HepG2 (cell line): ENCODE results near the gene ALDH3A2.

Experiments
- EP300 ChIP-seq, 3 experiments: sonication (generic) in 1 of 3; formaldehyde crosslinking in 1 of 3; IDR thresholded peaks; 2 replicates each; pipeline versions ENCODE4 v1.5.1 to v1.6.1; 2011 to 2020; ENCODE audit warnings: low read depth in 2 of 3, low read length in 2 of 3, borderline replicate concordance in 1 of 3, improper control_type of control experiment in 1 of 3, mild to moderate bottlenecking in 1 of 3, missing genetic modification reagents in 1 of 3, moderate library complexity in 1 of 3
- HDAC6 ChIP-seq: fragments of 200-600 bp; sonication (generic); IDR thresholded peaks from 2 replicates; pipeline ENCODE4 v1.7.0; 2017; ENCODE audit warnings: mild to moderate bottlenecking, antibody characterized with exemption, low read length, low read depth
- POLR2A ChIP-seq, 2 experiments: IDR thresholded peaks; 2 replicates each; pipeline ENCODE4 v1.6.1; 2011; ENCODE audit warnings: low read depth in 2 of 2, low read length in 2 of 2, mild to moderate bottlenecking in 1 of 2, moderate library complexity in 1 of 2; ENCODE audit not compliant: insufficient read depth in 1 of 2
- SP140L ChIP-seq: sonication (generic); formaldehyde crosslinking; IDR thresholded peaks from 2 replicates; pipeline ENCODE4 v1.4.0; 2020; ENCODE audit warnings: missing genetic modification reagents, borderline replicate concordance
- ZKSCAN1 ChIP-seq: fragments of 150-350 bp; IDR thresholded peaks from 2 replicates; pipeline ENCODE4 v1.6.1; 2014; ENCODE audit warnings: low read length
- ZSCAN22 ChIP-seq: sonication (generic); formaldehyde crosslinking; IDR thresholded peaks from 2 replicates; pipeline ENCODE4 v1.4.0; 2020; ENCODE audit warnings: mild to moderate bottlenecking, missing genetic modification reagents
- TF ChIP-seq, protein P1 (sequence below): sonication (generic); formaldehyde crosslinking; conservative IDR thresholded peaks from 2 replicates; pipeline ENCODE4 v1.4.0; 2020; ENCODE audit warnings: missing genetic modification reagents
- TF ChIP-seq, protein P2 (sequence below), 2 experiments: fragments of 450-650 bp in 1 of 2; sonication (generic) in 1 of 2; formaldehyde crosslinking in 1 of 2; IDR thresholded peaks; 2 replicates each; pipeline versions ENCODE4 v1.6.1 to v1.8.0; 2016 to 2022; ENCODE audit warnings: antibody characterized with exemption in 1 of 2, mild to moderate bottlenecking in 1 of 2, missing genetic modification reagents in 1 of 2
- TF ChIP-seq, protein P3 (sequence below): sonication (generic); formaldehyde crosslinking; IDR thresholded peaks from 2 replicates; pipeline ENCODE4 v1.8.1; 2023; ENCODE audit warnings: missing genetic modification reagents, mild to moderate bottlenecking, borderline replicate concordance
- TF ChIP-seq, protein P4 (sequence below): sonication (generic); formaldehyde crosslinking; IDR thresholded peaks from 2 replicates; pipeline ENCODE4 v1.4.0; 2020; ENCODE audit warnings: missing genetic modification reagents

DNA sequence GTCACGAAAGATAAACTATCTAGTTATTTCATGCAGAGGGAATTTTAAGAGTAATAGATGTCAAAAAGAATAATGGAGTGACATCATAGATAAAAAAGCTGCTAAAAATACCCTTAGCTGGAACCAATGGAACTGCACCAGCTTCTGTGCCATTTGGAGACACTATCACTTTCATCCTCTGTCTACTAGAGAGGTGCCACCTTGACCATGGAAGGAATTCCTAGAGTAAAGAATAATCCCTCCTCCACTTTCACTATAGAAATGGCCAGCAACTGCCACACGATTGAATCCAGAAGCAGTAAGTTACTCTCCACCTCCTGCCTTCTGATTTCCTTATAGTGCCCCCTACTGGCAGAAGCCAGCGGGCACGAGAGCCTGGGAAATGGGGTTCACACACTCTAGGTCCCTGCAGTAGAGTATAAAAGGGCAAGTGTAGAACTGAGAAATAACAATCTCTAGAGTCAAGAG is 2.8 kb upstream of the ALDH3A2 start:
- TF ChIP-seq SP140L (CRISPR knock-in tag) (no peak), ZKSCAN1 (no peak), ZSCAN22 (no peak), POLR2A (IDR thresholded peaks at IDR 0.05; ENCODE audit: insufficient read depth in 1 of 2, low read depth in 2 of 2, low read length in 2 of 2) (no peak), EP300 (IDR thresholded peaks at IDR 0.05; ENCODE audit: low read depth in 2 of 2, low read length in 2 of 2) (no peak), EP300 (CRISPR knock-in tag; IDR thresholded peaks at IDR 0.05; ENCODE audit: borderline replicate concordance) (no peak), HDAC6 (no peak)
- TF ChIP-seq, protein P1, sequence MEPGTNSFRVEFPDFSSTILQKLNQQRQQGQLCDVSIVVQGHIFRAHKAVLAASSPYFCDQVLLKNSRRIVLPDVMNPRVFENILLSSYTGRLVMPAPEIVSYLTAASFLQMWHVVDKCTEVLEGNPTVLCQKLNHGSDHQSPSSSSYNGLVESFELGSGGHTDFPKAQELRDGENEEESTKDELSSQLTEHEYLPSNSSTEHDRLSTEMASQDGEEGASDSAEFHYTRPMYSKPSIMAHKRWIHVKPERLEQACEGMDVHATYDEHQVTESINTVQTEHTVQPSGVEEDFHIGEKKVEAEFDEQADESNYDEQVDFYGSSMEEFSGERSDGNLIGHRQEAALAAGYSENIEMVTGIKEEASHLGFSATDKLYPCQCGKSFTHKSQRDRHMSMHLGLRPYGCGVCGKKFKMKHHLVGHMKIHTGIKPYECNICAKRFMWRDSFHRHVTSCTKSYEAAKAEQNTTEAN (CRISPR knock-in tag): no peak
- TF ChIP-seq, protein P2, sequence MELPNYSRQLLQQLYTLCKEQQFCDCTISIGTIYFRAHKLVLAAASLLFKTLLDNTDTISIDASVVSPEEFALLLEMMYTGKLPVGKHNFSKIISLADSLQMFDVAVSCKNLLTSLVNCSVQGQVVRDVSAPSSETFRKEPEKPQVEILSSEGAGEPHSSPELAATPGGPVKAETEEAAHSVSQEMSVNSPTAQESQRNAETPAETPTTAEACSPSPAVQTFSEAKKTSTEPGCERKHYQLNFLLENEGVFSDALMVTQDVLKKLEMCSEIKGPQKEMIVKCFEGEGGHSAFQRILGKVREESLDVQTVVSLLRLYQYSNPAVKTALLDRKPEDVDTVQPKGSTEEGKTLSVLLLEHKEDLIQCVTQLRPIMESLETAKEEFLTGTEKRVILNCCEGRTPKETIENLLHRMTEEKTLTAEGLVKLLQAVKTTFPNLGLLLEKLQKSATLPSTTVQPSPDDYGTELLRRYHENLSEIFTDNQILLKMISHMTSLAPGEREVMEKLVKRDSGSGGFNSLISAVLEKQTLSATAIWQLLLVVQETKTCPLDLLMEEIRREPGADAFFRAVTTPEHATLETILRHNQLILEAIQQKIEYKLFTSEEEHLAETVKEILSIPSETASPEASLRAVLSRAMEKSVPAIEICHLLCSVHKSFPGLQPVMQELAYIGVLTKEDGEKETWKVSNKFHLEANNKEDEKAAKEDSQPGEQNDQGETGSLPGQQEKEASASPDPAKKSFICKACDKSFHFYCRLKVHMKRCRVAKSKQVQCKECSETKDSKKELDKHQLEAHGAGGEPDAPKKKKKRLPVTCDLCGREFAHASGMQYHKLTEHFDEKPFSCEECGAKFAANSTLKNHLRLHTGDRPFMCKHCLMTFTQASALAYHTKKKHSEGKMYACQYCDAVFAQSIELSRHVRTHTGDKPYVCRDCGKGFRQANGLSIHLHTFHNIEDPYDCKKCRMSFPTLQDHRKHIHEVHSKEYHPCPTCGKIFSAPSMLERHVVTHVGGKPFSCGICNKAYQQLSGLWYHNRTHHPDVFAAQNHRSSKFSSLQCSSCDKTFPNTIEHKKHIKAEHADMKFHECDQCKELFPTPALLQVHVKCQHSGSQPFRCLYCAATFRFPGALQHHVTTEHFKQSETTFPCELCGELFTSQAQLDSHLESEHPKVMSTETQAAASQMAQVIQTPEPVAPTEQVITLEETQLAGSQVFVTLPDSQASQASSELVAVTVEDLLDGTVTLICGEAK (IDR thresholded peaks at IDR 0.05): no peak
- TF ChIP-seq, protein P2 (CRISPR knock-in tag; IDR thresholded peaks at IDR 0.05): no peak
- TF ChIP-seq, protein P3, sequence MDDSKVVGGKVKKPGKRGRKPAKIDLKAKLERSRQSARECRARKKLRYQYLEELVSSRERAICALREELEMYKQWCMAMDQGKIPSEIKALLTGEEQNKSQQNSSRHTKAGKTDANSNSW (CRISPR knock-in tag): no peak
- TF ChIP-seq, protein P4, sequence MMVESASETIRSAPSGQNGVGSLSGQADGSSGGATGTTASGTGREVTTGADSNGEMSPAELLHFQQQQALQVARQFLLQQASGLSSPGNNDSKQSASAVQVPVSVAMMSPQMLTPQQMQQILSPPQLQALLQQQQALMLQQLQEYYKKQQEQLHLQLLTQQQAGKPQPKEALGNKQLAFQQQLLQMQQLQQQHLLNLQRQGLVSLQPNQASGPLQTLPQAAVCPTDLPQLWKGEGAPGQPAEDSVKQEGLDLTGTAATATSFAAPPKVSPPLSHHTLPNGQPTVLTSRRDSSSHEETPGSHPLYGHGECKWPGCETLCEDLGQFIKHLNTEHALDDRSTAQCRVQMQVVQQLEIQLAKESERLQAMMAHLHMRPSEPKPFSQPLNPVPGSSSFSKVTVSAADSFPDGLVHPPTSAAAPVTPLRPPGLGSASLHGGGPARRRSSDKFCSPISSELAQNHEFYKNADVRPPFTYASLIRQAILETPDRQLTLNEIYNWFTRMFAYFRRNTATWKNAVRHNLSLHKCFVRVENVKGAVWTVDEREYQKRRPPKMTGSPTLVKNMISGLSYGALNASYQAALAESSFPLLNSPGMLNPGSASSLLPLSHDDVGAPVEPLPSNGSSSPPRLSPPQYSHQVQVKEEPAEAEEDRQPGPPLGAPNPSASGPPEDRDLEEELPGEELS (CRISPR knock-in tag): no peak
